ENCODE results near the gene CD44.

GRCh38 chr11:35185696-35186095 is 46.7 kb downstream of the CD44 start:
- TF ChIP-seq CTCF (IDR thresholded peaks at IDR 0.05) (no peak), EP300 (IDR thresholded peaks at IDR 0.05; ENCODE audit: low read depth) (no peak), POLR2A (IDR thresholded peaks at IDR 0.05) (no peak), POLR2AphosphoS5 (IDR thresholded peaks at IDR 0.05) (no peak)
